ENCODE measurements around the gene HERC4.

HERC4 gene

GRCh38 chr10:68074775-68075549 is at the start of gene HERC4:
TSS of gene HERC4 (minus strand) at chr10:68075283. CDS start at chr10:68073108, 2,175 bp downstream.
- DNase-seq, result peak; percentile 98

GRCh38 chr10:68124718-68125117 is 49.6 kb upstream of the HERC4 start:
- no peak for DNase-seq

- DNase-seq, result no peak
Observed at GRCh38 chr10:68121852-68122251, 46.8 kb upstream of the HERC4 start.

- DNase-seq, result no peak
Observed at GRCh38 chr10:68121020-68121743, 46.1 kb upstream of the HERC4 start.

- DNase-seq, result no peak
Observed at GRCh38 chr10:68118657-68119056, 43.6 kb upstream of the HERC4 start.

- DNase-seq, result no peak
Observed at GRCh38 chr10:68112837-68113236, 37.8 kb upstream of the HERC4 start.

- DNase-seq, result no peak
Observed at GRCh38 chr10:68111584-68111983, 36.5 kb upstream of the HERC4 start.

- DNase-seq, result no peak
Observed at GRCh38 chr10:68110027-68110426, 34.9 kb upstream of the HERC4 start.

GRCh38 chr10:68109331-68109730 is 34.2 kb upstream of the HERC4 start, which contains the start of gene MYPN:
TSS of gene MYPN (plus strand) at chr10:68109488. CDS start at chr10:68121439, 11,951 bp downstream.
- DNase-seq, result no peak

GRCh38 chr10:68108653-68109052 is 33.6 kb upstream of the HERC4 start:
- no peak for DNase-seq

- DNase-seq, result no peak
Observed at GRCh38 chr10:68108051-68108450, 33.0 kb upstream of the HERC4 start.

- DNase-seq, result no peak
Observed at GRCh38 chr10:68107651-68108050, 32.6 kb upstream of the HERC4 start.

GRCh38 chr10:68106656-68107055 is 31.6 kb upstream of the HERC4 start:
- DNase-seq, result no peak

GRCh38 chr10:68105820-68106219 is 30.7 kb upstream of the HERC4 start:
- DNase-seq, result no peak

GRCh38 chr10:68103901-68104300 is 28.8 kb upstream of the HERC4 start:
- no peak for DNase-seq

GRCh38 chr10:68103261-68103878 is 28.3 kb upstream of the HERC4 start:
- no peak for DNase-seq

GRCh38 chr10:68101066-68101465 is 26.0 kb upstream of the HERC4 start:
- DNase-seq, result no peak

GRCh38 chr10:68099736-68100135 is 24.7 kb upstream of the HERC4 start:
- no peak for DNase-seq

GRCh38 chr10:68096913-68097516 is 21.9 kb upstream of the HERC4 start:
- DNase-seq, result no peak

- DNase-seq, result no peak
Observed at GRCh38 chr10:68095153-68095552, 20.1 kb upstream of the HERC4 start.

GRCh38 chr10:68092512-68092911 is 17.4 kb upstream of the HERC4 start:
- DNase-seq, result no peak

- no peak for DNase-seq
Observed at GRCh38 chr10:68090586-68090985, 15.5 kb upstream of the HERC4 start.

GRCh38 chr10:68088740-68089139 is 13.7 kb upstream of the HERC4 start:
- DNase-seq, result no peak
